Stimulated activated CD4-positive, alpha-beta T cell treated with anti-CD3 and anti-CD28 coated beads, Interleukin-1b, Interleukin-23, amount 100 ng/mL, for 24 hours (primary cell): Measurements from ENCODE around the gene ESYT2.

Experiments
- DNase-seq, 4 experiments: peaks; one replicate each; pipeline ENCODE4 v3.0.0-alpha.2; 2020; ENCODE audit warnings: low read depth in 4 of 4, low spot score in 1 of 4

ESYT2 gene

DNA sequence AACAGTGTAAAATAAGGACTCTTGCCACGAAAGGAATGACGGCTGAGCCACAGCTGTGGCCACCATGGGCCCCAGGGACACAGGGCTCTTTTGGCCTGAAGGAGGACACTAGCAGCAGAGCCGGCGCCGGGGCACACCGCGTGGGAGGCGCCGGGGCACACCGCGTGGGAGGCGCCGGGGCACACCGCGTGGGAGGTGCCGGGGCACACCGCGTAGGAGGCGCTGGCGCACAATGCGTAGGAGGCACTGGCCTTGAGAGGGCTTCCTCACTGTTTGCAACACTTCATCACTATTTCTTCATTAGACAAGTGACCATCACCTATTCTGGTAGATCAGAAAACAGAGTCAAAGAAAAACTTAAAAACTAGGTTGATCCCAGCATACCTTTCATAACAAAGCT is 23.4 kb downstream of the ESYT2 start:
- no peak for DNase-seq

DNA sequence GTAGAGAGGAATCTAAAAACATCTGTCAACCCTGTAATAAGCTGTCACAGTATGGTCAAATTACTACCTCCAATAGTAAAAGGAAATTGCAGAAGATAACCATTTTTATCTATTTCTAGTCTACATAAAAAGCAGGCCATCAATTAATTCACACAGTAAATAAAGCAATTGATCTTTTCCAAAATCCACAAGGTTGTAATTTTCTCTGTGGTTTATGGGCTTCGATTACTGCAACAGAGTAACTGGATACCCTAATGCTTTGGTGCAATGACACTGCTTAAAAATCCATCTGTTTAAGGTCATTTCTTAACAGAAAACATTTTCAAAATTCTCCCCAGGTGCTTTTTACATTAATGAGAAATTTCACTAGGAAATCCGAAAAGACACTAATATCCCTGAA is 23.9 kb downstream of the ESYT2 start:
- no peak for DNase-seq

DNA sequence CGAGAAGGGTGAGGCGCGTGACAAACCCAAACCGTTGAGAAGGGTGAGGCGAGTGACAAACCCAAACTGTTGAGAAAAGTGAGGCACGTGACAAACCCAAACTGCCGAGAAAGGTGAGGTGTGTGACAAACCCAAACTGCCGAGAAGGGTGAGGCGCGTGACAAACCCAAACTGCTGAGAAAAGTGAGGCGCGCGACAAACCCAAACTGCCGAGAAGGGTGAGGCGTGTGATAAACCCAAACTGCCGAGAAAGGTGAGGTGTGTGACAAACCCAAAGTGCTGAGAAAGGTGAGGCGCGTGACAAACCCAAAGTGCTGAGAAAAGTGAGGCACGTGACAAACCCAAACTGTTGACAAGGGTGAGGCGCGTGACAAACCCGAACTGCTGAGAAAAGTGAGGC is 25.0 kb downstream of the ESYT2 start:
- no peak for DNase-seq

DNA sequence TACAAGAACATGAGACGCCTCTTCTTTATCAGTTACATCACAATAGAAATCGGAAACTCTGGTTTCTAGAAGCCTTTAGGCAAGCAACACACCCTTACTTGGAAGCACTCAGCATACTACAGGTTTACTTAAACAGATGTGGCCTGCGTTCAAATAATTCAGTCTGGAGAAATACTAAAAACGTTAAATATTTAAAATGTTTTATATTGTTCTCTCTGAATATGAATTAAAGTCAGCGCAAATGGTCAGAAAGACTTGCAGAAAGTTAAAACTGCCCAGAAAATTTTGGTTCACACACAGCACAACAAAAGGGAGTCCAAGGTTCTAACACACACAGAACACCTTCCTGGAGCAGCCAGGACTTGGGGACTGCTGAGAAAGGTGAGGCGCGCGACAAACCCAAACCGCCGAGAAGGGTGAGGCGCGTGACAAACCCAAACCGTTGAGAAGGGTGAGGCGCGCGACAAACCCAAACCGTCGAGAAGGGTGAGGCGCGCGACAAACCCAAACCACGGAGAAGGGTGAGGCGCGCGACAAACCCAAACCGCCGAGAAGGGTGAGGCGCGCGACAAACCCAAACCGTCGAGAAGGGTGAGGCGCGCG is 25.8 kb downstream of the ESYT2 start:
- no peak for DNase-seq

- DNase-seq, result no peak
Observed at GRCh38 chr7:158802535-158803366, 26.6 kb downstream of the ESYT2 start.

GRCh38 chr7:158798741-158799140 is 30.6 kb downstream of the ESYT2 start:
- DNase-seq, result no peak

DNA sequence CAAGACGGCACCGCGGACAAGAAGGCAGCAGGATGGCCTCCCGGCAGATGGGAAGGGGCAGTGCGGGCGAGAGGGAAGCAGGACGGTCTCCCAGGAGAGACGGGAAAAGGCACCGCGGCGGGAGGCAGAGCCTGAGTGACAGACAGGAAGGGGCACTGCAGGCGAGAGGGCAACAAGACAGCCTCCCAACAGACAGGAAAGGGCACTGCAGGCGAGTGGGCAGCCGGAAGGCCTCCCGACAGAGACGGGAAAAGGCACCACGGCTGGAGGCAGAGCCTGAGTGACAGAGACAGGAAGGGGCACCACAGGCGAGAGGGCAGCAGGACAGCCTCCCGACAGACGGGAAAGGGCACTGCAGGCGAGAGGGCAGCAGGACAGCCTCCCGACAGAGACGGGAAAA is 32.6 kb downstream of the ESYT2 start:
- no peak for DNase-seq

DNA sequence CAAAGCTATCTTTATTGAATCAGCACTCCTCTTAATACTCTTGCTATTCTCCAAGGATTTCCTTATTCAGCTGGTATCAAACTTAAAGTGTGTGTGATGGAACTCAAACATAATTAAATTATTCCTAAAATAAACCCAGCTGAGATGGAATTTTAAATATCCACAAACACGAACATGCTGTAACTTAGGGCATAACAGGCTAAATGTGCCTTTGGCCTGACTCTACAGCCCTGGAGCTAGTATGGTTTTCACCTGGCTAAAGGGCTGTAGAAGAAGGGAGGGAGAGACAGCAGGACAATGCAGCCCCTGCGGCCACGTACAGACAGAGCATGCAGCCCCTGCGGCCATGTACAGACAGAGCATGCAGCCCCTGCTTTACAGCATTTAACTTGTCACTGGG is 34.0 kb downstream of the ESYT2 start:
- DNase-seq, result no peak

GRCh38 chr7:158791107-158791506 is 38.2 kb downstream of the ESYT2 start:
- no peak for DNase-seq

GRCh38 chr7:158789842-158790241 is 39.5 kb downstream of the ESYT2 start:
- no peak for DNase-seq

- DNase-seq, result no peak
Observed at GRCh38 chr7:158786898-158787297, 42.4 kb downstream of the ESYT2 start.

DNA sequence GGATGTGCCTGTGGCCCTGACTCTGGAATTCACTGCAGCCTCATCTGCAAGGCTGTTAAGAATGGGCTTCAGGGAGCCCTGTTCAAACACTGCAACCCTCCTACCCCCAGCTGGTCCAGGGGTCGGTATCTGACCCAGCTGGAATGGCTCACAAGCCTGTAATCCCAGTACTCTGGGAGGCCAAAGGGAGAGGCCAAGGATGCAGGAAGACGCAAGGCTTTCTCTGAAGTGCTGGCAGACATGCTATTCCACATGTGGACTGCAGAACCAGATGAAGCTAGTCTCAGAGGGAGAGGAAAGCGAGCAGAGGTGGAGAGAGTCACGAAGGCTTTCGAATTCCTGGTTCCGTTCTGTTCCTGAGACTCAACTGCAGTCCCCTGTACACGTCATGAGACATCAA is 45.0 kb downstream of the ESYT2 start:
- no peak for DNase-seq

- DNase-seq, result no peak
Observed at GRCh38 chr7:158783595-158783994, 45.7 kb downstream of the ESYT2 start.

- DNase-seq, result no peak
Observed at GRCh38 chr7:158782761-158783401, 46.4 kb downstream of the ESYT2 start.

DNA sequence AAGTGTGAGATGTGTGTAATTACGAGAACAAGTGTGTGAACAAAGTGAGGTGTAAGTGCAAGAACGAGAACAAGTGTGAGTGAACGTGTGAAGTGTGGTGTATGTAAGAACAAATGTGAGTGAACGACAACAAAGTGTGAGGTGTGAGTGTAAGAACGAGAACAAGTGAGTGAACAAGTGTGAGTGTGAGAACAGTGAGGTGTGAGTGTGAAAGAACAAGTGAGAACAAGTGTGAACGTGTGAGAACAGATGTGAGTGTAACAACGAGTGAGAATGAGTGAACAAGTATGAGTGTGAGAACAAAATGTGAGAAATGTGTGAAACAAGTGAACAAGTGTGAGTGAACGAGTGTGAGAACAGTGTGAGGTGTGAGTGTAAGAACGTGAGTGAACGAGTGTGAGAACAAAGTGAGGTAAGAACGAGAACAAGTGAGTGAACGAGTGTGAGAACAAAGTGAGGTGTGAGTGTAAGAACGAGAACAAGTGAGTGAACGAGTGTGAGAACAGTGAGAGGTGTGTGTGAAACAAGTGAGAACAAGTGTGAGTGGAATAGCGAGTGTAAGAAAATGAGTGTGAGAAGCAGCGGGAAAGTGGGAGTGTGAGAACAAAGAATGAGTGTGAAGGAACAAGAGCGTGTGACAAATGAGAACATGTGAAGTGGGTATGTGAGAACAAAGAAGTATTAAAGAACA is 47.2 kb downstream of the ESYT2 start:
- no peak for DNase-seq

DNA sequence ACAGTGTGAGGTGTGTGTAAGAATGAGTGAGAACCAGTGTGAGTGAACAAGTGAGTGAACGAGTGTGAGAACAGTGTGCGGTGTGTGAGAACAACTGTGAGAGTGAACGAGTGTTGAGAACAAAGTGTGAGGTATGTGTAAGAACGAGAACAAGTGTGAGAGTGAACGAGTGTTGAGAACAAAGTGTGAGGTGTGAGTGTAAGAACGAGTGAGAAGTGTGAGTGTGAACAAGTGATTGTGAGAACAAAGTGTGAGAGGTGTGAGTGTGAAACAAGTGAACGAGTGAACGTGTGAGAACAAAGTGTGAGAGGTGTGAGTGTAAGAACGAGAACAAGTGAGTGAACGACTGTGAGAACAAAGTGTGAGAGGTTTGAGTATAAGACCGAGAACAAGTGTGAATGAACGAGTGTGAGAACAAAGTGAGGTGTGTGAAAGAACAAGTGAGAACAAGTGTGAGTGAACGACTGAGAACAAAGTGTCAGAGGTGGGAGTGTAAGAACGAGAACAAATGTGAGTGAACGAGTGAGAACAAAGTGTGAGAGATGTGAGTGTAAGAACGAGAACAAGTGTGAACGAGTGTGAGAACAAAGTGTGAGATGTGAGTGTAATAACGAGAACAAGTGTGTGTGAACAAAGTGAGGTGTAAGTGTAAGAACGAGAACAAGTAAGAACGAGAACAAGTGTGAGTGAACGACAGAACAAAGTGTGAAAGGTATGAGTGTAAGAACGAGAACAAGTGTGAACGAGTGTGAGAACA is 47.9 kb downstream of the ESYT2 start:
- DNase-seq, result no peak

DNA sequence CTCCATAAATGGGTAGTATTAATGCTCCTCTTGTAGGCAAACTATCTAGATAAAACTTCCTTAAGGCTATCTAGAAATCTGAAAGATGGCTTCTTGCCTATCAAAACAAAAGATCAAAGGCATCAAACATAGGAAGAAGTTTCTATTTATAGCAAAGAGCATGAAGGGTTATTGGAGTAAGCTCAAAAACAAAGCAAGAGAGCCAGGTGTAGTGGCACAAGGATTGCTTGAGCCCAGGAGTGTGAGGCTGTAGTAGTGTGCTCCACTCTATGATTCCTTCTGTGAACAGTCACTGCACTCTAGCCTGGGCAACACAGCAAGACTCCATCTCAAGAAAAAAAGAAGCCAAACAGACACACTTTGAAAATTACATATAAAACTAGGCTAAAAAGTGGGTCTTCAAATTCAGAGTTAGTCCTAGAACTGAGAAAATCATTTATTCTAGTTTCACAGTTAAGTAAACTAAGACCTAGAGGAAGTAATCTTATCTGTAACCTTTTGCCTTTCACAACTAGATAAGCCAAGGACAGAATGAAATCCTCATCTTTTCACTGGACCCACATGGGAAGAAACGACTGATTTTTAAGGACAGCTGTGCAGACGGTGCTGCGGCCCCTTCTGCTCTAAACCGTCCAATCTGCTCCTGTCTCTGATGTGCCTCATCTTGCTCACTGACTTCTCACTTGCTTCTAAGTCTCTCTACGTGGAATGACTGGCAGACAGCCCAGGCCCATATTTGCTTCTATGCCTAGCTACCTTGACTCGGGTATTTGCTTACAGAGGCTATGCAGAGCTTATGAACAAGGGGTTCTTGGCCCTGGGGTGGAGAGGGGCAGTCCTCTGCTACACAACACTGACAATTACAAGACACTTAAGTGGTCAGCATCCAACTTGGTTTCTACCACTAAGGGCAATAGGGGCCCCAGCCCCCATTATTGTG is 50.0 kb downstream of the ESYT2 start:
- no peak for DNase-seq

DNA sequence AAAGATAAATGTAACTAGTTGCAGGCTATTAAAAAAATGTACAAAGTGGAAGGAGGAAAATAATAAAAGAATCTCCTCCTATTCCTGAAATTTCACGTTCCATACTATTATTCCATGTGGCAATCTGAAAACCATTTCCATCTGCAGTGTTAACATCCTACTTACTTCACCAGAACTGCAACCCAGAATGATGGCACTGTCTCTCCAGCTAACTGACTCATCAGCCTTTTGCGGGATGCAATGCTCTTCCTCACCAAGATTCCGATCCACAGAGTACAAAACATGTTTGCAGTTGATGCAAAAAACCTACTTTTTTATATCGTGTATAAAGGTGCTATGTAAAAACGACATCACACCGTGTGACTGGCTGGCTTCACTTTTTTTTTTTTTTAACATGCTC is 50.8 kb downstream of the ESYT2 start:
- no peak for DNase-seq

- no peak for DNase-seq
Observed at GRCh38 chr7:158777793-158778192, 51.5 kb downstream of the ESYT2 start.

- no peak for DNase-seq
Observed at GRCh38 chr7:158776474-158776873, 52.8 kb downstream of the ESYT2 start.
